ENCODE measurements around the gene HOXC10. TPM values are rescaled to one million over a fixed set of nuclear protein-coding genes. Genes with fewer than 3 reads are reported as not detected.

The HOXC10 gene
- total and polyA plus RNA-seq, 2 of the 8 experiments (the other 6 are each of a cell fraction or from before 2014, with no cell fraction given) = not detected

DNA sequence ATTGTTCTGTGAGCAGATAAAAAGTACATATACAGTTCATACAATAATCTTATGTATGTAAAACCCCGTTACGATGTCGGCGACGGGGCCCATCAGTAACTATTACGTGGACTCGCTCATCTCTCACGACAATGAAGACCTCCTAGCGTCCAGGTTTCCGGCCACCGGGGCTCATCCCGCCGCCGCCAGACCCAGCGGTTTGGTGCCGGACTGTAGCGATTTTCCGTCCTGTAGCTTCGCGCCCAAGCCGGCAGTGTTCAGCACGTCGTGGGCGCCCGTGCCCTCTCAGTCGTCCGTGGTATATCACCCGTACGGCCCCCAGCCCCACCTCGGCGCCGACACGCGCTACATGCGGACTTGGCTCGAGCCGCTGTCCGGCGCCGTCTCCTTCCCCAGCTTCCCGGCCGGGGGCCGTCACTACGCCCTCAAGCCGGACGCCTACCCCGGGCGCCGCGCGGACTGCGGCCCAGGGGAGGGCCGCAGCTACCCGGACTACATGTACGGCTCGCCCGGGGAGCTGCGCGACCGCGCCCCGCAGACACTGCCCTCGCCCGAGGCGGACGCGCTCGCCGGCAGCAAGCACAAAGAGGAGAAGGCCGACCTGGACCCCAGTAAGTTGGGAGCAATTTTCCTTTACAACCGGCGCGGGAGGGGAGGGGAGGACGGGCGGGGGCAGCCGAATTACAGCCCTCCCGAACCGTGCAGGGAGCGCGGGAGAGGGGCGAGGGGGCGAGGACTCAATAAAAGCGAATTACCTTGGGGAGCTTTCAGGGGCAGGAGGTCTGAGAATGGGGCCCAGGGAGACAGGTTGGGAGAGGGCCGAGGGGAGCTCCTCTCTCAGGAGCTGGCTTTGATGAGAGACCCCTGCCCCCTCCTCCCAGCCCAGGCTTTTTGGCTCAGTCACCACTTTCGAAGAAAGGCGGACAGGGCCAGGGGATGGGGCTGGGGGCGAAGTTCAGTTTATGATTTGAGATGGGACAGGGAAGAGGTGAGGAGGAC, 15.5 kb downstream of the HOXC10 start, which contains the start of gene HOXC9 (continued):
- TF ChIP-seq, protein P1, sequence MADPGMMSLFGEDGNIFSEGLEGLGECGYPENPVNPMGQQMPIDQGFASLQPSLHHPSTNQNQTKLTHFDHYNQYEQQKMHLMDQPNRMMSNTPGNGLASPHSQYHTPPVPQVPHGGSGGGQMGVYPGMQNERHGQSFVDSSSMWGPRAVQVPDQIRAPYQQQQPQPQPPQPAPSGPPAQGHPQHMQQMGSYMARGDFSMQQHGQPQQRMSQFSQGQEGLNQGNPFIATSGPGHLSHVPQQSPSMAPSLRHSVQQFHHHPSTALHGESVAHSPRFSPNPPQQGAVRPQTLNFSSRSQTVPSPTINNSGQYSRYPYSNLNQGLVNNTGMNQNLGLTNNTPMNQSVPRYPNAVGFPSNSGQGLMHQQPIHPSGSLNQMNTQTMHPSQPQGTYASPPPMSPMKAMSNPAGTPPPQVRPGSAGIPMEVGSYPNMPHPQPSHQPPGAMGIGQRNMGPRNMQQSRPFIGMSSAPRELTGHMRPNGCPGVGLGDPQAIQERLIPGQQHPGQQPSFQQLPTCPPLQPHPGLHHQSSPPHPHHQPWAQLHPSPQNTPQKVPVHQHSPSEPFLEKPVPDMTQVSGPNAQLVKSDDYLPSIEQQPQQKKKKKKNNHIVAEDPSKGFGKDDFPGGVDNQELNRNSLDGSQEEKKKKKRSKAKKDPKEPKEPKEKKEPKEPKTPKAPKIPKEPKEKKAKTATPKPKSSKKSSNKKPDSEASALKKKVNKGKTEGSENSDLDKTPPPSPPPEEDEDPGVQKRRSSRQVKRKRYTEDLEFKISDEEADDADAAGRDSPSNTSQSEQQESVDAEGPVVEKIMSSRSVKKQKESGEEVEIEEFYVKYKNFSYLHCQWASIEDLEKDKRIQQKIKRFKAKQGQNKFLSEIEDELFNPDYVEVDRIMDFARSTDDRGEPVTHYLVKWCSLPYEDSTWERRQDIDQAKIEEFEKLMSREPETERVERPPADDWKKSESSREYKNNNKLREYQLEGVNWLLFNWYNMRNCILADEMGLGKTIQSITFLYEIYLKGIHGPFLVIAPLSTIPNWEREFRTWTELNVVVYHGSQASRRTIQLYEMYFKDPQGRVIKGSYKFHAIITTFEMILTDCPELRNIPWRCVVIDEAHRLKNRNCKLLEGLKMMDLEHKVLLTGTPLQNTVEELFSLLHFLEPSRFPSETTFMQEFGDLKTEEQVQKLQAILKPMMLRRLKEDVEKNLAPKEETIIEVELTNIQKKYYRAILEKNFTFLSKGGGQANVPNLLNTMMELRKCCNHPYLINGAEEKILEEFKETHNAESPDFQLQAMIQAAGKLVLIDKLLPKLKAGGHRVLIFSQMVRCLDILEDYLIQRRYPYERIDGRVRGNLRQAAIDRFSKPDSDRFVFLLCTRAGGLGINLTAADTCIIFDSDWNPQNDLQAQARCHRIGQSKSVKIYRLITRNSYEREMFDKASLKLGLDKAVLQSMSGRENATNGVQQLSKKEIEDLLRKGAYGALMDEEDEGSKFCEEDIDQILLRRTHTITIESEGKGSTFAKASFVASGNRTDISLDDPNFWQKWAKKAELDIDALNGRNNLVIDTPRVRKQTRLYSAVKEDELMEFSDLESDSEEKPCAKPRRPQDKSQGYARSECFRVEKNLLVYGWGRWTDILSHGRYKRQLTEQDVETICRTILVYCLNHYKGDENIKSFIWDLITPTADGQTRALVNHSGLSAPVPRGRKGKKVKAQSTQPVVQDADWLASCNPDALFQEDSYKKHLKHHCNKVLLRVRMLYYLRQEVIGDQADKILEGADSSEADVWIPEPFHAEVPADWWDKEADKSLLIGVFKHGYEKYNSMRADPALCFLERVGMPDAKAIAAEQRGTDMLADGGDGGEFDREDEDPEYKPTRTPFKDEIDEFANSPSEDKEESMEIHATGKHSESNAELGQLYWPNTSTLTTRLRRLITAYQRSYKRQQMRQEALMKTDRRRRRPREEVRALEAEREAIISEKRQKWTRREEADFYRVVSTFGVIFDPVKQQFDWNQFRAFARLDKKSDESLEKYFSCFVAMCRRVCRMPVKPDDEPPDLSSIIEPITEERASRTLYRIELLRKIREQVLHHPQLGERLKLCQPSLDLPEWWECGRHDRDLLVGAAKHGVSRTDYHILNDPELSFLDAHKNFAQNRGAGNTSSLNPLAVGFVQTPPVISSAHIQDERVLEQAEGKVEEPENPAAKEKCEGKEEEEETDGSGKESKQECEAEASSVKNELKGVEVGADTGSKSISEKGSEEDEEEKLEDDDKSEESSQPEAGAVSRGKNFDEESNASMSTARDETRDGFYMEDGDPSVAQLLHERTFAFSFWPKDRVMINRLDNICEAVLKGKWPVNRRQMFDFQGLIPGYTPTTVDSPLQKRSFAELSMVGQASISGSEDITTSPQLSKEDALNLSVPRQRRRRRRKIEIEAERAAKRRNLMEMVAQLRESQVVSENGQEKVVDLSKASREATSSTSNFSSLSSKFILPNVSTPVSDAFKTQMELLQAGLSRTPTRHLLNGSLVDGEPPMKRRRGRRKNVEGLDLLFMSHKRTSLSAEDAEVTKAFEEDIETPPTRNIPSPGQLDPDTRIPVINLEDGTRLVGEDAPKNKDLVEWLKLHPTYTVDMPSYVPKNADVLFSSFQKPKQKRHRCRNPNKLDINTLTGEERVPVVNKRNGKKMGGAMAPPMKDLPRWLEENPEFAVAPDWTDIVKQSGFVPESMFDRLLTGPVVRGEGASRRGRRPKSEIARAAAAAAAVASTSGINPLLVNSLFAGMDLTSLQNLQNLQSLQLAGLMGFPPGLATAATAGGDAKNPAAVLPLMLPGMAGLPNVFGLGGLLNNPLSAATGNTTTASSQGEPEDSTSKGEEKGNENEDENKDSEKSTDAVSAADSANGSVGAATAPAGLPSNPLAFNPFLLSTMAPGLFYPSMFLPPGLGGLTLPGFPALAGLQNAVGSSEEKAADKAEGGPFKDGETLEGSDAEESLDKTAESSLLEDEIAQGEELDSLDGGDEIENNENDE (IDR thresholded peaks at IDR 0.05; ENCODE audit: insufficient replicate concordance, low read length) = no peak
- TF ChIP-seq CHD2 (IDR thresholded peaks at IDR 0.05; ENCODE audit: low read length) (no peak), RNF2 (IDR thresholded peaks at IDR 0.05; ENCODE audit: borderline replicate concordance, low read depth, low read length, missing control alignments, poor library complexity, severe bottlenecking) (peak; percentile 94), EZH2 (IDR thresholded peaks at IDR 0.05; ENCODE audit: low read depth, low read length, severe bottlenecking) (peak; percentile 100)
- TF ChIP-seq, protein P2, sequence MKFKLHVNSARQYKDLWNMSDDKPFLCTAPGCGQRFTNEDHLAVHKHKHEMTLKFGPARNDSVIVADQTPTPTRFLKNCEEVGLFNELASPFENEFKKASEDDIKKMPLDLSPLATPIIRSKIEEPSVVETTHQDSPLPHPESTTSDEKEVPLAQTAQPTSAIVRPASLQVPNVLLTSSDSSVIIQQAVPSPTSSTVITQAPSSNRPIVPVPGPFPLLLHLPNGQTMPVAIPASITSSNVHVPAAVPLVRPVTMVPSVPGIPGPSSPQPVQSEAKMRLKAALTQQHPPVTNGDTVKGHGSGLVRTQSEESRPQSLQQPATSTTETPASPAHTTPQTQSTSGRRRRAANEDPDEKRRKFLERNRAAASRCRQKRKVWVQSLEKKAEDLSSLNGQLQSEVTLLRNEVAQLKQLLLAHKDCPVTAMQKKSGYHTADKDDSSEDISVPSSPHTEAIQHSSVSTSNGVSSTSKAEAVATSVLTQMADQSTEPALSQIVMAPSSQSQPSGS (IDR thresholded peaks at IDR 0.05; ENCODE audit: low read length) = no peak
- TF ChIP-seq, protein P3, sequence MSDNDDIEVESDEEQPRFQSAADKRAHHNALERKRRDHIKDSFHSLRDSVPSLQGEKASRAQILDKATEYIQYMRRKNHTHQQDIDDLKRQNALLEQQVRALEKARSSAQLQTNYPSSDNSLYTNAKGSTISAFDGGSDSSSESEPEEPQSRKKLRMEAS (IDR thresholded peaks at IDR 0.05) = no peak
